Kidney epithelial cell (primary cell): ENCODE results near the gene TLK2. TPM values are rescaled to one million over a fixed set of nuclear protein-coding genes. Genes with fewer than 3 reads are reported as not detected.

ENCODE experiments used
- DNase-seq: peaks from one replicate; pipeline ENCODE4 v3.0.0-alpha.2; 2010; ENCODE audit warnings: low read depth
- H3K27me3 ChIP-seq: 2 replicates; pipeline ENCODE4 v1.6.0; 2011; ENCODE audit warnings: low read length; ENCODE audit not compliant: control insufficient read depth, insufficient read depth
- H3K36me3 ChIP-seq: 2 replicates; pipeline ENCODE4 v1.5.1; 2011; ENCODE audit warnings: low read length; ENCODE audit not compliant: control insufficient read depth, insufficient read depth
- H3K4me3 ChIP-seq: 2 replicates; pipeline ENCODE4 v1.5.1; 2011; ENCODE audit warnings: low read depth, mild to moderate bottlenecking, control low read depth, low read length
- total RNA-seq: library from RNA; depleted of rRNA; stranded (reverse); fragments of >200 nt; gene quantifications from 2 replicates; pipeline ENCODE4 v1.2.3, GENCODE V29; 2015
- TF ChIP-seq, protein P1 (sequence below): IDR thresholded peaks from 2 replicates; pipeline ENCODE4 v1.5.1; 2011; ENCODE audit warnings: mild to moderate bottlenecking, moderate library complexity, low read length, control low read depth, inconsistent platforms; ENCODE audit not compliant: insufficient read depth, poor library complexity, severe bottlenecking

The TLK2 gene
- total RNA-seq, 1 donor from 2014 or later = 32.9 TPM

GRCh38 chr17:62648956-62649294 lies 170.3 kb downstream of the TLK2 start:
- Histone ChIP-seq H3K4me3 (no peak overlapping the region), H3K36me3 (no peaks in the 10 kb centered on the region), H3K27me3 (no peaks in the 10 kb centered on the region)
- TF ChIP-seq, protein P1, sequence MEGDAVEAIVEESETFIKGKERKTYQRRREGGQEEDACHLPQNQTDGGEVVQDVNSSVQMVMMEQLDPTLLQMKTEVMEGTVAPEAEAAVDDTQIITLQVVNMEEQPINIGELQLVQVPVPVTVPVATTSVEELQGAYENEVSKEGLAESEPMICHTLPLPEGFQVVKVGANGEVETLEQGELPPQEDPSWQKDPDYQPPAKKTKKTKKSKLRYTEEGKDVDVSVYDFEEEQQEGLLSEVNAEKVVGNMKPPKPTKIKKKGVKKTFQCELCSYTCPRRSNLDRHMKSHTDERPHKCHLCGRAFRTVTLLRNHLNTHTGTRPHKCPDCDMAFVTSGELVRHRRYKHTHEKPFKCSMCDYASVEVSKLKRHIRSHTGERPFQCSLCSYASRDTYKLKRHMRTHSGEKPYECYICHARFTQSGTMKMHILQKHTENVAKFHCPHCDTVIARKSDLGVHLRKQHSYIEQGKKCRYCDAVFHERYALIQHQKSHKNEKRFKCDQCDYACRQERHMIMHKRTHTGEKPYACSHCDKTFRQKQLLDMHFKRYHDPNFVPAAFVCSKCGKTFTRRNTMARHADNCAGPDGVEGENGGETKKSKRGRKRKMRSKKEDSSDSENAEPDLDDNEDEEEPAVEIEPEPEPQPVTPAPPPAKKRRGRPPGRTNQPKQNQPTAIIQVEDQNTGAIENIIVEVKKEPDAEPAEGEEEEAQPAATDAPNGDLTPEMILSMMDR = no peak
- no peak for DNase-seq

- TF ChIP-seq, protein P1 = no peak
- Histone ChIP-seq H3K36me3 (peaks cover under 1% of the 10 kb centered on the region), H3K4me3 (no peak overlapping the region), H3K27me3 (no peaks in the 10 kb centered on the region)
- no peak for DNase-seq
Observed at GRCh38 chr17:62649570-62649969, 170.9 kb downstream of the TLK2 start.

GRCh38 chr17:62650587-62650986 lies 172.0 kb downstream of the TLK2 start:
- DNase-seq = no peak

GRCh38 chr17:62652251-62653001 lies 173.8 kb downstream of the TLK2 start:
- TF ChIP-seq, protein P1 = no peak
- H3K36me3 ChIP-seq = peaks cover 1% of the 10 kb centered on the region
- no peaks in the 10 kb centered on the region for H3K27me3 ChIP-seq
- no peak for DNase-seq
- peak overlapping the region; percentile 42 for H3K4me3 ChIP-seq

More at GRCh38 chr17:62650587-62650986, 172.0 kb downstream of the TLK2 start:
- peaks cover 1% of the 10 kb centered on the region for H3K36me3 ChIP-seq
- TF ChIP-seq, protein P1 = no peak
- H3K4me3 ChIP-seq = no peak overlapping the region
- no peaks in the 10 kb centered on the region for H3K27me3 ChIP-seq

GRCh38 chr17:62653002-62653825 lies 174.6 kb downstream of the TLK2 start:
- no peak for DNase-seq
- H3K27me3 ChIP-seq = no peaks in the 10 kb centered on the region
- peak overlapping the region; percentile 42 for H3K4me3 ChIP-seq
- peaks cover 1% of the 10 kb centered on the region for H3K36me3 ChIP-seq
- TF ChIP-seq, protein P1 = no peak
